CD14-positive monocyte (primary cell): Measurements from ENCODE around the gene SET. TPM values are rescaled to one million over a fixed set of nuclear protein-coding genes. Genes with fewer than 3 reads are reported as not detected.
A peak's percentile ranks its signal among the peaks of the same experiment; 100 is the strongest.
"Not testable (repeated sequence)": the region's sequence is repeated elsewhere in the genome, so short reads cannot be mapped to it uniquely, and the experiment has no call there.

Experiments
- DNase-seq, 3 donors: peaks; one replicate each; pipeline ENCODE4 v3.0.0-alpha.2; 2011 to 2022
- H2AFZ ChIP-seq: 2 replicates; pipeline ENCODE4 v1.6.0; 2012; ENCODE audit warnings: mild to moderate bottlenecking, low read depth, low read length, inconsistent platforms; ENCODE audit not compliant: insufficient read depth, poor library complexity, severe bottlenecking
- H3K27ac ChIP-seq, 2 donors: 1 replicate in 1 of 2; 2 replicates in 1 of 2; pipeline ENCODE4 v1.5.1; 2012 to 2013; ENCODE audit warnings: low read length in 2 of 2, control low read depth in 1 of 2, inconsistent platforms in 1 of 2, low read depth in 1 of 2, mild to moderate bottlenecking in 1 of 2
- H3K27me3 ChIP-seq, 2 donors: one replicate each; pipeline versions ENCODE4 v1.6.0 to v1.6.1; 2011 to 2013; ENCODE audit warnings: low read length in 2 of 2; ENCODE audit not compliant: control insufficient read depth in 2 of 2, insufficient read depth in 2 of 2
- H3K36me3 ChIP-seq, 2 donors: replicated peaks in 1 of 2; 1 replicate in 1 of 2; 2 replicates in 1 of 2; pipeline versions ENCODE4 v1.5.1 to v1.6.1; 2012 to 2013; ENCODE audit warnings: low read length in 2 of 2, control low read depth in 1 of 2, inconsistent platforms in 1 of 2, mild to moderate bottlenecking in 1 of 2; ENCODE audit not compliant: insufficient read depth in 2 of 2, control insufficient read depth in 1 of 2
- H3K4me1 ChIP-seq, 2 donors: 1 replicate in 1 of 2; 2 replicates in 1 of 2; pipeline versions ENCODE4 v1.5.1 to v1.6.1; 2012 to 2013; ENCODE audit warnings: low read length in 2 of 2, control low read depth in 1 of 2, inconsistent platforms in 1 of 2, mild to moderate bottlenecking in 1 of 2, moderate library complexity in 1 of 2; ENCODE audit not compliant: insufficient read depth in 2 of 2, control insufficient read depth in 1 of 2
- H3K4me2 ChIP-seq: replicated peaks from 2 replicates; pipeline ENCODE3; 2012; ENCODE audit warnings: low read length, moderate library complexity, mild to moderate bottlenecking; ENCODE audit not compliant: poor library complexity, severe bottlenecking; ENCODE audit errors: extremely low read depth
- H3K4me3 ChIP-seq, 3 experiments: fragments of 200-600 bp in 1 of 3; sonication (generic) in 1 of 3; replicated peaks in 1 of 3; 1 replicate in 2 of 3; 2 replicates in 1 of 3; pipeline ENCODE4 v1.5.1; 2011 to 2013; ENCODE audit warnings: low read length in 3 of 3, mild to moderate bottlenecking in 3 of 3, control low read depth in 2 of 3, low read depth in 2 of 3, inconsistent platforms in 1 of 3, moderate library complexity in 1 of 3
- H3K79me2 ChIP-seq: 2 replicates; pipeline ENCODE4 v1.6.0; 2012; ENCODE audit warnings: mild to moderate bottlenecking, control low read depth, inconsistent platforms, low read length, moderate library complexity; ENCODE audit not compliant: insufficient read depth
- H3K9ac ChIP-seq: 2 replicates; pipeline ENCODE4 v1.6.0; 2017; ENCODE audit warnings: low read length, mild to moderate bottlenecking; ENCODE audit not compliant: insufficient read depth, poor library complexity, severe bottlenecking
- H3K9me3 ChIP-seq, 2 donors: replicated peaks in 1 of 2; 1 replicate in 1 of 2; 2 replicates in 1 of 2; pipeline versions ENCODE4 v1.5.1 to v1.6.1; 2012 to 2013; ENCODE audit warnings: low read length in 2 of 2, control low read depth in 1 of 2; ENCODE audit not compliant: control insufficient read depth in 1 of 2, insufficient read depth in 1 of 2
- H4K20me1 ChIP-seq: 2 replicates; pipeline ENCODE4 v1.6.0; 2012; ENCODE audit warnings: mild to moderate bottlenecking, low read length, control low read depth, moderate library complexity; ENCODE audit not compliant: insufficient read depth
- H3K27ac Mint-ChIP-seq, 7 donors: one replicate each; pipeline ENCODE4 v1.8.0; 2020; ENCODE audit warnings: mild to moderate bottlenecking in 7 of 7, mixed read lengths in 7 of 7, moderate library complexity in 6 of 7, inconsistent platforms in 2 of 7
- H3K27me3 Mint-ChIP-seq, 3 donors: one replicate each; pipeline ENCODE4 v1.8.0; 2021 to 2022; ENCODE audit warnings: low read depth in 3 of 3, mild to moderate bottlenecking in 3 of 3, mixed read lengths in 3 of 3, moderate library complexity in 3 of 3, inconsistent platforms in 1 of 3
- H3K36me3 Mint-ChIP-seq, 2 donors: one replicate each; pipeline ENCODE4 v1.8.0; 2020; ENCODE audit warnings: mixed read lengths in 2 of 2, inconsistent platforms in 1 of 2, mild to moderate bottlenecking in 1 of 2
- H3K4me1 Mint-ChIP-seq: one replicate; pipeline ENCODE4 v1.8.0; 2020; ENCODE audit warnings: mild to moderate bottlenecking, mixed read lengths
- H3K4me3 Mint-ChIP-seq, 2 donors: one replicate each; pipeline ENCODE4 v1.8.0; 2020; ENCODE audit warnings: mild to moderate bottlenecking in 2 of 2, mixed read lengths in 2 of 2, moderate library complexity in 1 of 2
- H3K9me3 Mint-ChIP-seq, 7 donors: one replicate each; pipeline ENCODE4 v1.8.0; 2020 to 2022; ENCODE audit warnings: mixed read lengths in 7 of 7, mild to moderate bottlenecking in 6 of 7, moderate library complexity in 6 of 7, inconsistent platforms in 2 of 7
- WGBS: methylation state at CpG from one replicate; pipeline ENCODE4 v1.1.5; 2013; ENCODE audit warnings: missing lambda C conversion rate; ENCODE audit not compliant: insufficient coverage; 5-methylcytosine and 5-hydroxymethylcytosine counted together
- intact Hi-C, 2 donors: fragments of 100-400 bp; cut with micrococcal nuclease; formaldehyde crosslinking; loops; one replicate each; pipeline versions ENCODE4 v1.15.0 to v1.15.1; 2023
- polyA plus RNA-seq, 3 donors: library from polyadenylated mRNA; depleted of rRNA in 1 of 3; unstranded in 2 of 3; stranded (reverse) in 1 of 3; fragments of 300-500 nt in 2 of 3; fragments of >200 nt in 1 of 3; fragmentation: Illumina TruSeq in 2 of 3; gene quantifications; 1 replicate in 2 of 3; 2 replicates in 1 of 3; pipeline ENCODE4 v1.2.3, GENCODE V29; 2012 to 2021
- TF ChIP-seq, protein P1 (sequence below): fragments of 200-600 bp; IDR thresholded peaks from one replicate; pipeline ENCODE4 v1.8.0; 2022; ENCODE audit warnings: antibody characterized with exemption, mild to moderate bottlenecking

Gene SET
- polyA plus RNA-seq, 3 donors = 56.2 to 124 (median 114) TPM

DNA sequence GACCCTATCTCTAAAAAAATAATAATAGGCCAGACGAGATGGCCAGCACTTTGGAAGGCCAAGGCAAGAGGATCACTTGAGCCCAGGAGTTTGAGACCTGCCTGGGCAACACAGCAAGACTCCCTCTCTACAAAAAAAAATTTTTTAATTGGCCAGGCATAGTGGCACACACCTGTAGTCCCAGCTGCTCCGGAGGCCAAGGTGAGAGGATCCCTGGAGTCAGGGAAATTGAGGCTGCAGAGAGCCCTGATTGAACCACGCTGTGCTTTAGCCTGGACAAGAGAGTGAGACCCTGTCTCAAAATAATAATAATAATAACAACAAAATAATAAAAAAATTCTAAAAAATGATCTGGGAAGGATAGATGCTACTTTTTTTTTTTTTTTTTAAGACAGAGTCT, 31.2 kb upstream of the SET start:
- H3K4me3 ChIP-seq = no peak overlapping the region
- peak overlapping the region; percentile 96 for H2AFZ ChIP-seq
- no peaks in the 10 kb centered on the region for H3K9me3 ChIP-seq
- H3K27me3 ChIP-seq = no peaks in the 10 kb centered on the region
- no peak for DNase-seq
- no peaks in the 10 kb centered on the region for H3K36me3 Mint-ChIP-seq
- H3K36me3 ChIP-seq = no peaks in the 10 kb centered on the region
- H4K20me1 ChIP-seq = no peaks in the 10 kb centered on the region
- H3K4me1 ChIP-seq = peaks cover 11 to 14% of the 10 kb centered on the region in 2 donors
- no peak overlapping the region for H3K9ac ChIP-seq
- H3K9me3 Mint-ChIP-seq = no peaks in the 10 kb centered on the region
- H3K79me2 ChIP-seq = no peaks in the 10 kb centered on the region
- peaks cover 1 to 7% (median 2%) of the 10 kb centered on the region in 3 donors for H3K27me3 Mint-ChIP-seq
- TF ChIP-seq, protein P1, sequence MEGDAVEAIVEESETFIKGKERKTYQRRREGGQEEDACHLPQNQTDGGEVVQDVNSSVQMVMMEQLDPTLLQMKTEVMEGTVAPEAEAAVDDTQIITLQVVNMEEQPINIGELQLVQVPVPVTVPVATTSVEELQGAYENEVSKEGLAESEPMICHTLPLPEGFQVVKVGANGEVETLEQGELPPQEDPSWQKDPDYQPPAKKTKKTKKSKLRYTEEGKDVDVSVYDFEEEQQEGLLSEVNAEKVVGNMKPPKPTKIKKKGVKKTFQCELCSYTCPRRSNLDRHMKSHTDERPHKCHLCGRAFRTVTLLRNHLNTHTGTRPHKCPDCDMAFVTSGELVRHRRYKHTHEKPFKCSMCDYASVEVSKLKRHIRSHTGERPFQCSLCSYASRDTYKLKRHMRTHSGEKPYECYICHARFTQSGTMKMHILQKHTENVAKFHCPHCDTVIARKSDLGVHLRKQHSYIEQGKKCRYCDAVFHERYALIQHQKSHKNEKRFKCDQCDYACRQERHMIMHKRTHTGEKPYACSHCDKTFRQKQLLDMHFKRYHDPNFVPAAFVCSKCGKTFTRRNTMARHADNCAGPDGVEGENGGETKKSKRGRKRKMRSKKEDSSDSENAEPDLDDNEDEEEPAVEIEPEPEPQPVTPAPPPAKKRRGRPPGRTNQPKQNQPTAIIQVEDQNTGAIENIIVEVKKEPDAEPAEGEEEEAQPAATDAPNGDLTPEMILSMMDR = no peak
- peak overlapping the region in 3 of 7 donors; percentile 98 to 100 (median 100) for H3K27ac Mint-ChIP-seq
- H3K4me2 ChIP-seq = no peak overlapping the region
- H3K4me3 Mint-ChIP-seq = no peak overlapping the region
- WGBS = 100% methylated on average over 1 of the region's 3 CpGs
- intact Hi-C loops = loop anchor here in 1 of 2 donors (2.0 kb wide), 1 partner anchor 25 kb away; no protein-coding TSS in a partner anchor
- H3K27ac ChIP-seq = peak overlapping the region in 1 of 2 donors; percentile 98
- H3K4me1 Mint-ChIP-seq = peaks cover 7% of the 10 kb centered on the region

DNA sequence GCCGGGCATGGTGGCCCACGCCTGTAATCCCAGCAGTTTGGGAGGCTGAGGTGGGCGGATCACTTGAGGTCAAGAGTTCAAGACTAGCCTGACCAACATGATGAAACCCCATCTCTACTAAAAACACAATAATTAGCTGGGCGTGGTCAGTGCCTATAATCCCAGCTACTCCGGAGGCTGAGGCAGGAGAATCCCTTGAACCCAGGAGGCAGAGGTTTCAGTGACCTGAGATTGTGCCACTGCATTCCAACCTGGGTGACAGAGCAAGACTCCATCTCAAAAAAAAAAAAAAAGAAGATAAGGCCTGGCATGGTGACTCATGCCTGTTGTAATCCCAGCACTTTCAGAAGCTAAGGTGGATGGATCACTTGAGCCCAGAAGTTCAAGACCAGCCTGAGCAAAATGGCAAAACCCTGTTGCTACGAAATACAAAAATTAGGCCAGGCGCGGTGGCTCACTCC, 22.5 kb upstream of the SET start:
- peak overlapping the region in 2 of 7 donors; percentile 53 to 68 for H3K27ac Mint-ChIP-seq
- intact Hi-C loops = not testable (repeated sequence)

More for the DNA sequence above, 22.5 kb upstream of the SET start:
- not testable (repeated sequence) for H3K27me3 ChIP-seq, H3K36me3 ChIP-seq, H3K4me2 ChIP-seq, H3K79me2 ChIP-seq, H3K36me3 Mint-ChIP-seq, H3K27me3 Mint-ChIP-seq, H2AFZ ChIP-seq, H3K9me3 ChIP-seq, H4K20me1 ChIP-seq, H3K4me1 ChIP-seq, H3K9ac ChIP-seq, H3K9me3 Mint-ChIP-seq, H3K27ac ChIP-seq, H3K4me3 Mint-ChIP-seq, H3K4me3 ChIP-seq
- H3K4me1 Mint-ChIP-seq = peaks cover 13% of the 10 kb centered on the region
- peak in 1 of 3 donors; percentile 30 for DNase-seq
- 100% methylated on average over 1 of the region's 8 CpGs for WGBS
